Measurements from ENCODE around the gene TSPAN8.
"Not testable (repeated sequence)": the region's sequence is repeated elsewhere in the genome, so short reads cannot be mapped to it uniquely, and the experiment has no call there.

Gene TSPAN8

GRCh38 chr12:71125949-71126348 is 31.9 kb downstream of the TSPAN8 start:
- no peak for DNase-seq (ENCODE audit: low spot score)

DNA sequence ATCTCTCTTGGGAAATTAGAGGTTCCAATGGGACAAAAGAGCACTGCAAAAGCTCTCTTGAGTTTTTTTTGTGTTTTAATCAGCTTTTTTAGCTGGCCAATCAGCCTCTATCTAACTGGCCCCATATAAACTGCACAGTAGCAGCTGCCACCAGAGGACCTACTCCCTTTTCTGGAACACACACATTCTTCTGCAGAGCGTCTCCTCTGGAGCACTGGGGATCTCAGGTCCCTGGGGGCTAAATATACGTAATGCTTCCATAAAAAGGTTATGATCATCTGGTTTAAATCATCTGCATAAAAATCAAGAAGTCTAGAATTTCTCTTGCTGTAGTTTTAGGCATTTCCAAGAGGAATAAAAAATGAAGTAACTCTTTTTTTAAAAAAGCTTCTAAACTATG is 32.3 kb downstream of the TSPAN8 start:
- no peak for DNase-seq (ENCODE audit: low spot score)

DNA sequence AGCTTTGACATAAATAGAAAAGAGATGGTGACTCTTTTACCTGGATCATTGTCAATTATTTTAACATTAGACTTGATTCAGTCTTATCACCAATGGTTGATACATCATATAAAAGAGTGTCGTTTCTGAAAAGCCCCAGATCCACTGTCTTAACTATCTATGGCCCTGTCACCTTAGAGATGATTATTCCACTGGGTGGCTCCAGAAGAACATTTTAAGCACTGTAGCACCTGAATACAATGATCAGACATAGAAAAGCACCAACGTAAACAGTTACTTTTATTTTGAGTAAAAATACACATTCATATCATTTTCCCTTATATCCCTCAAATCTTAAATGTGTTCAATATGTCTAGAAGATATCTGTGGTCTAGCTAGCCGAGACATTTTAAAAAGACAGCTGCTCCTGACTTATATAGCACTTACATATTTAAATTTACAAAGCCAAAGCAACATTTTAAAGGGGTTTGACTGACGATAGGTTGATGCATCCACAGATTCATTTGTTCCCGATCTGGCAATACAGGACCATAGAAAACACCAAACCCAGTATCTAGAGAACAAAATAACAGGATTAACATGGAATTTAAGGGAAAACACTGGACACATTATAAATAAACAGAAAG is 32.9 kb downstream of the TSPAN8 start:
- no peak for DNase-seq (ENCODE audit: low spot score)

GRCh38 chr12:71113148-71113547 is 44.7 kb downstream of the TSPAN8 start:
- not testable (repeated sequence) for DNase-seq (ENCODE audit: low spot score)

- DNase-seq (ENCODE audit: low spot score), result no peak
Measured at GRCh38 chr12:71109834-71110233, 48.0 kb downstream of the TSPAN8 start.

- no peak for DNase-seq (ENCODE audit: low spot score)
Measured at GRCh38 chr12:71108355-71108754, 49.4 kb downstream of the TSPAN8 start.

DNA sequence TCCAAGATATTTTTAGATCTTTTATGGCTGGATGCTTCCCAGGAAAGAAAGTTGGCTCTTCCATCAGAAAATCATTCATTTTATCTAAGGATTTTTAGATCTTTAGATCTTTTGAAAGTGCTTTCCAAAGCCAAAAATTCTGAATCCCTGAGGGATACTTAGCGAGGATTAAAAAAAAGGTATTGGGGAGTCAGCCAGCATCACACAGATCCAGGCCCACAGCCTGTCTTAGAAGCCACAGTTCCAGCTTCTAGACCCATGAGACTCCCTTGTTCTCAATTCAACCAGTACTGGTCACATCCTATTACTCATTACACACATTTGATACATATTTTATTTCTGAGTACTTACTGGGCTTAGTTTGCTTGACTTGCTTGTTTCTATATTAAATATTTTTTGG is 49.9 kb downstream of the TSPAN8 start:
- no peak for DNase-seq (ENCODE audit: low spot score)

- no peak for DNase-seq (ENCODE audit: low spot score)
Measured at GRCh38 chr12:71105956-71106355, 51.8 kb downstream of the TSPAN8 start.

DNA sequence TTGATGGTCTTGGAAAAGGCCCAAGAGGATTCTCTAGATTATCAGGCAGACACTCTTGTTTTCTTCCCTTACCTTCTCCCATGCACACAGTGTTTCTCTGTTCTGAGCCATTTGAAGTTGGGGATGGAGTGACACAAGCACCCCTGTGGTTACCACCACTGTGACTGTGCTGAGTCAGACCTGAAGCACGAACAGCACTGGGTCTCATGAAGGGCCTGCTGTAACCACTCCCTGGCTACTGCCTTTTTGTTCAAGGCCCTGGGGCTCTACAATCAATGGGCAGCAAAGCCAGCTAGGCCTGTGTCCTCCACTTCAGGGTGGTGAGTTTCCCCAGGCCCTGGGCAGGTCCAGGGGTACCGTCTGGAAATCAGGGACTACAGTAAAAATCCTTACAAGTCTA is 65.5 kb downstream of the TSPAN8 start:
- DNase-seq (ENCODE audit: low spot score), result no peak

DNA sequence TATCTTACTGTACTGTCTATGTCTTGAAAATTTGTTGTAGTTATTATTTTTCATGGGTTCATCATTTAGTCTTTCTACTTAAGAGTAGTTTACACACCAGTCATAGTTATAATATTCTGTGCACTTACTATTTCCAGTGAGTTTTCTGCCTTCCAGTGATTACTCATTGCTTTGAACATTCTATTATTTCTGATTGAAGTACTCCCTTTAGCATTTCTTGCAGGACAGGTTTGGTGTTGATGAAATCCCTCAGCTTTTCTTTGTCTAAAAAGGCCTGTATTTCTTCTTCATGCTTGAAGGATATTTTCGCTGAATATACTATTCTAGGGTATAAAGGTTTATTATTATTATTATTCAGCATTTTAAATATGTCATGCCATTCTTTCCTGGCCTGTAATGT is 66.8 kb downstream of the TSPAN8 start:
- DNase-seq (ENCODE audit: low spot score), result no peak

- DNase-seq (ENCODE audit: low spot score), result no peak
Measured at GRCh38 chr12:71085575-71085974, 72.2 kb downstream of the TSPAN8 start.

DNA sequence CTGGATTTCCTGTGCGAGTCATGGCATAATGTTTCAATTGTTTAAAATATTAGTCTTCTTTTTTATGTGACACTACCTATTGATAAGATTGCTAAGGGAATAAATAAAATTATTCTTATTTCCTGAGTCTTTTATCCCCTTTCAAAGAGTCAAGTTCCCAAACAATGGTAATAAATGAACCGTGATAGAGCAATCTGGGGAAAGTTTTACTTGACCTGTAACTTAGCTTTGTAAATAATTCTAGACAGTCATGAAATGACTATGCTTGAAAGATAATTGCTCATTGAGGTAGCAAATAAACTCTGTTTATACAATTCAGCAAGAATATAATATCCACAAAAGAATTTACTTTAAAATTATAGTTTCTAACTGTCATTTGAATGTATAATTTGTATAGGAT is 82.1 kb downstream of the TSPAN8 start:
- no peak for DNase-seq (ENCODE audit: low spot score)

Measured in iPS-NIHi11 (cell line).